ENCODE data around the gene MTA3.
A peak's percentile ranks its signal among the peaks of the same experiment; 100 is the strongest.

The MTA3 gene

DNA sequence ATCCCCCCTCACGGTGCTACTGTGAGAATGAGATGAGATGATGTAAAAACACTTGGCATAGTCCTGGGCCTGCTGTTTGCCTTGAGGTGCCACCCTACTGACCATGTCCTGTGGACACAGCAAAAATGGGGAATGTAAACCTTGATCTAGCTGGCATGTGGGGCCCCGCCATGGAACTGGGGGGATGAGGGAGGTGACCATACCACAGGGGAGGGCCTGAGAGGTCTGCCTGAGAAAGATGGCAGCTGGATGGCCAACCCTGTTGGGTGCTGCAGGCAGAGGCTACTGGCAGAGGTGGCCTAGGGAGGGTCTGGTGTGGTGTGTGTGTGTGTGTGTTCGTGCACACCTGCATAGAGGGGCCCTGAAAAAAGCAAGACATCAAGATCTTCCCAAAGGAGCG is 223.2 kb downstream of the MTA3 start:
- no peak for DNase-seq

DNA sequence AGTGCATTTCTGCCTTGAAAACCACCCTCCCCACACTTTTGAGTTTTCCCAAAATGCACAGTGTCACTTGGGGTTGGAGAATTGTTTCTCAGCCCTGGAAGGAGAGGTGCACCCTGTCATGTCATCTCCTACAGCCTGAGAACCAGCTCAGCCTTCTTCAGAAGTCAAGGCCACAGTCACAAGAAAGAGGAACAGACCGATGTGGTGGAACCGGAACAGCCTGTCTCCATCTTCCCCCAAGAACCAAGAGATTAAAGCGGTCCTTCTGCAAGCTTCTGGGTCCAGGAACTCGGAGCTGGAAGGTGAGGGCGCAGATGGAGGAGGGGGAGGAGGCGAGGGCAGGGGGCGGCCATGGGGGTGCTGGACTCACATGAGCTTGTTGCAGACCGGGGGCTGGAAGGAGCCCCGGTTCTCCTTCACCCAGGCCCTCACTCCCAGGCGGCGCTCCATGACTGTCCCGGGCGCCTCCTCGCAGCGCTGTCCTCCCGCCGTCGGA is 223.7 kb downstream of the MTA3 start:
- peak; percentile 36 for DNase-seq

DNA sequence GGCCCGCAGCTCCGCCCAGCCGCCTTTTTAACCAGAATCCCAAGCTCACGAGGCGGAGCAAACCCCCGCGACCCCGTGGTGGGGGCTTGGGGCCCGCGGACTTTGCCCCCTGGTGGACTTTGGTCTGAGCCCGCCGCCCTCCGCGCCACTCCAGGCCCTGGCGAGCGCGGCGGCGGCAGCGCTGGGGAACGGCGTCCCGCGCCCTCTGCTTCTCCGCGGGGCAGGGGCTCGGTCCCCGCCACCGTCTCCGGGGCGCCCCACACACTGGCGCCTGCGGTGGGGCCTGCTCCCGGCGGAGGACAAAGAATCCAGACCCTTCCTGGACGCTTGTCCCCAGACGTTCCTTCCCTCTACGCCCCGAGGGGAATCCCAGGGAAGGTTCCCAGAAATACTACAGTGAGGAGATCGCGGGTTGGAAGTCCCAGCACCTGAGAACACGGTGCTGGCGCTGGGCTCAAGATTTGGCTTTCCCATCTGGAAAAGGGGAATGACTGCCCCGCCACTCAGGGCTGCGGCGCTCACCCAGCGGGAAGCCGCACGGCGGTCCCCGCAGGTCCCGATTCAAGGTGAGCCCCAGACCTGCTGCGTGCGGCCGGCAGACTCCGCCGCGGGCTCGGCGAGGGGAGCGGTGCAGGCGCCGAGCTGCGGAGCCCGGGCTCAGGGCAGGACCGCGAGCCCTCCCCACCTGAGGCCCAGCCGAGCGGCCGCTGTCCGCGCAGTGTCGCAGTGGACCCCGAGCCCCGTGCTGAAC is 224.3 kb downstream of the MTA3 start, which contains the start of gene HAAO:
TSS of gene HAAO (minus strand) at position 1 of the 751 bp plus-strand sequence. CDS start 47 bp downstream, outside the sequence.
- peak; percentile 45 for DNase-seq

DNA sequence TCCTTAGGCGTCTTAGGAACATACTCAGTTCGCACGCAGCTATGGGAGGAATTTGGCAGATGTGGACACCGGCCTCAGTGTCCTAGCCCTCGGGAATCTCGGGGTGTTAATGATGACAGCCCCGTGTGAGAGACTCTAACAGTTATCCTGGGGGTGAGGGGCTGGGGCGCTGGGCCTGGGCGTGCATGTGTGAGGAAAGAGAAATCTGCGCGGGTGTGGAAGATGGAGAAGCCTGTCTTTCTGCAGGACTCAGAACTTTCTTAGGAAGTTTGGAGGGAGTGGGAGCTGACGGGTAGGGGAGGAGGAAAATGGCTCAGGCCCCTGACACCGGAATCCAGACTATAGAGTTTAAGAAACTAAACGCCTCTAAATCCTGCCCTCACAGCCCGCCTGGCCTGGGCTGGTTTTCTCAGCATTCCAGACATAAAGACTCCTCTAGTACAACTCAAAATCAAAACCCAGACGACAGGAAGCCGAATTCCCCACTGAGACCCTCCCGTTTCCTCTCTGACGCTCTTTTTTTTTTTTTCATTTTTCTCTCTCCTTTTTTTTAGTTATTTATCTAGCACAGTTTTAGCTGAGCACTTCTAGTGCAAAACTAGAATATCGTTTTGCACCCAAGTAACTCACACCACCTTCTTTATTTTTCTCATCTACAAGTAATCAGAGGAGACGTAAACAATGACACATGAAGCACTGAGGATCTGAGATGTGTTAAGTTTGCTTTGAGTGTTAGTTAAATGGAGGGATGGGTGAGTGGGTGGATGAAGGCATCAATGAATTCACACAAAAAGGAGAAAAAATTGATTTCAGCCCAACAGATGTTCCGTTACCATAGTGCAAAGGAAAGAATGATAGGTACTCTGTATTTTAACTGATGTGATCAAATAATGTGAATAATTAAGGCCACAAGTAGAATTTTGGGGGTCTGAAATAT is 225.2 kb downstream of the MTA3 start:
- DNase-seq: no peak

DNA sequence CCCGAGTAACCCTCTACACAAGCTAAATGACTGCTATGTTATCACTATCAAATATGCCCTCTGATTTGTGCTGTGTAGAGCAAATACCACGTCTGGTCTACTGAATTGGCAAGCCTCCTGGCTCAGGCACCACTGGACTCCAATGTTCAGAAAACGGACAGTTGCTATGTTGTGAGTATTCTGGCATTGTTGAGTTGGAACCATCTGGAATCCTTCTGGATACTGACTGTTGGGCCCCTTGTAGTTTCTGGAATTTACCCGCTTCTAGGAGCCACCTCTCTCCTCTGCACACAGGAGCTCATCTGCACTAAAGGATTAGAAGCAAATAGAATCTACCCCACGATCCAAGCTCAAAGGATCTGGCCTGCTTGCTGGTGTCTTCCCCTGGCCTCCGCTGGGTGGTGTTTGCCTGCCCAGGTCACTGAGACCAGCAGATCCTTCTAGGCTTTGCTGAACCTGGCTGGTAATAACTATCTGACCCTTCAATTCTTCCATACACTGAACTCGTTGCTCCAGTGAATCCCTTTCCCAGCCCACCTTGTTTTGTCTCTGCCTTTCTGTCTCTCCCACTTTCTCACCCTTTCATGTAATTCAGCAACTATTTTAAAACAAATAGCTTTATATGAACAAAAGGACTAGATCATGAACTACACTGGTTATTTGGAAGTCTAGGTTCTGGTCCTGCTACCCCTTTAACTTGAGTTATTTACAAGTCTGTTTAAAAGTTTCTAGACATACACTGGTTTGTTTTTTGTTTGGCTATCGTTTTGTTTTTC is 226.0 kb downstream of the MTA3 start:
- peak; percentile 63 for DNase-seq

DNA sequence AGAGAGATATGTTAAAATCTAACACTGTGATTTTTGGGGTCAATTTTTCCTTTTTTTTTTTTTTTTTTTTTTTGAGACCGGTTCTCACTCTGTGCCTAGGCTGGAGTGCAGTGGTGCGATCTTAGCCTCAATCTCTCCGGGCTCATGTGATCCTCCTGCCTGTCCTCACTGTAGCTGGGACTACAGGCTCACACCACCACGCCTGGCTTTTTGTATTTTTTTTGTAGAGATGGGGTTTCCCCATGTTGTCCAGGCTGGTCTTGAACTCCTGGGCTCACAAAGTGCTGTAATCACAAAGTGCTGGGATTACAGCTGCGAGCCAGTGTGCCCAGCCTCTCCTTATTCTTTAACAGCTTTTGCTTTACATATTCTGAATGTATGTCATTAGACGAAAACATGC is 226.8 kb downstream of the MTA3 start:
- DNase-seq: no peak

DNA sequence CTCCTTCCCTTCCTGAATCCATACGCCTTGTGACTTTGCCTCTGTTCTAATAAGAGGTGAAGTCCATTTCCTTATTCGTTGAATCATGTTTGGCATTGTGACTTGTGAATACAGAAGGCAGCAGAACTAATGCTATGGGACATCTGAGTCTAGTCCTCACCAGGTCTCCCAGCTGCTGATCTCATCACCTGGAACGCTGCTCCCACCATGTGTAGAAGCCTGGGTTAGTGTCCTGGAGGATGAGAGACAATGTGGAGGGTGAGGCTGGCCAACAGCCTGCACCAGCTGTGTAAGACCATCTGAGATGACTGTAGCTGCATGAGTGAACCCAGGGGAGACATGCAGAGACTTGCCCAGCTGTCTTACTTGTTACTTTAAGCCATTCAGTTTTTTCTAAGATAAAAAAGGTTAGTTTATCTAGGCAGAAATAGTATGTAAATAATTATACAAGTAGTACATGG is 227.4 kb downstream of the MTA3 start:
- no peak for DNase-seq

DNA sequence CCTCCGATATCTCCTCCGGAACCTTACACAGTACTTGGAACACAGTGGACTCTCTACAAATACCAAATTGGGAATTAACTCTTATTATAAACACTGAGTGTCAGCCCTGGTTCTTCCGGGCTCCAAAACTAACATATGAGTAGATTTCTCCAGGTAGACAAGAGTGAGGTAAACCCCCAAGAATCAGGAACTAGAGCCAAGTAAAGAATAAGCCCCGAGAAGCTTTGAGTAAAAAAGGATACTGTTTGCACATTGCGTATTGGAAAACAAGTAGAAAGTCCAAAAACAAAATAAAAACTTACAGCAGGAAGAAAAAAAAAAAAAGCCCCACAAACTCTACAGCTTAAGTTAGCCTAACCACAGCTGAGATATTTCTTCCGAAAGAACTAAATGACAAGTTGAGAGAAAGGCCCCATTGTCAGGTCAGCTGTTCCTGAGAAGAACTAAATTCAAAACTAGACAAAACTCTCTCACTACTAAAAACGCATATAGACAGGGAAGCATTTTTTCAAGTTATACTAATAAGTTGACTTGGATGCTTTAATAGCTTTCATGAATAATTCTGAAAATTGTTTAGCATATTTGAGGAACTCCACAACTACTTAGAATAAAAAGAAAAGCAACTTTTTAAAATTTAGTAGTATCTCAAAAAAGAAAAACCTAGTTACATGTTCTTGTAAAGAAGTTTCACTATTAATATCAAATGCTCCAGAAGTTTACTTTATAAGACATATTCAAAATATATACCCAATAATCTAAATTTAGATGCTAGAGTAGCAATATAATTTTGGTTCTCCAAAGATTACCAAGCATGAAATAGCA is 228.2 kb downstream of the MTA3 start:
- no peak for DNase-seq

DNA sequence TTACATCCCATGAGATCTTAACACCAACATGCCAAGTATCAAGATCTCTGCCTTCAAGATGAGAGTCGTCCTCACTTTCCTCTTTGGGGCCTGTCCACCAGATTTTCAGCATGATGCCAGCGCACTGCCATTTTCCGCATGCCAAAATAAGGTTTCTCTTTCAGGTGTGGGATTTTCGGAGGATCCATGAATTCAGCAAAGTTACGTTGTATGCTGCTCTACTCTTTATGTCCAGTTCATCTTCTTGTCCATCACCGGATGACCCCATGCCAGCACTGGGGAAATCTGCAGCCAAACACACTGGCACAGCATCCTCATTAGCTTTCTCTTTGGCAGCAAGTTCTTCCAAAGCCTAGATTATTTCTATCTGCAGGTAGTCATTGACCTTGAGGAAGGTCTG is 228.8 kb downstream of the MTA3 start:
- no peak for DNase-seq

DNA sequence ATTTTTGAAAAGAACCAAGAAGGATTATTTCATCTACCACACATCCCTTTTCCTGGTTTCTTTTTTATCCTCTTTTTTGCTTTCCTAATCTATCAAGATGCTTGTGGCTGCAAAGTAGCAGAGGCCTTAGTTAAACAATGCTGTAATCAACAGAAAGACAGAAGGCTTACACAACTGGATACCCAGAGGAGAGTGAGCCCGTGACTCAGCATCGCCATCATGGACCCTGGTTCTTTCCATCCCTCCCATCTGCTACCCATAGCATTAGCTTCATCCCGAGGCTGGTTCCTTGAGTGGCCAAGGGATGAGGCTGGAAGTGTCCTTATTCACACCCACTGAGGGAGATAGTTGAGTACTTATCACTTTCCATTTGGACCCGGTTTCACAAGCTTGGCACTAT is 231.4 kb downstream of the MTA3 start:
- no peak for DNase-seq

DNA sequence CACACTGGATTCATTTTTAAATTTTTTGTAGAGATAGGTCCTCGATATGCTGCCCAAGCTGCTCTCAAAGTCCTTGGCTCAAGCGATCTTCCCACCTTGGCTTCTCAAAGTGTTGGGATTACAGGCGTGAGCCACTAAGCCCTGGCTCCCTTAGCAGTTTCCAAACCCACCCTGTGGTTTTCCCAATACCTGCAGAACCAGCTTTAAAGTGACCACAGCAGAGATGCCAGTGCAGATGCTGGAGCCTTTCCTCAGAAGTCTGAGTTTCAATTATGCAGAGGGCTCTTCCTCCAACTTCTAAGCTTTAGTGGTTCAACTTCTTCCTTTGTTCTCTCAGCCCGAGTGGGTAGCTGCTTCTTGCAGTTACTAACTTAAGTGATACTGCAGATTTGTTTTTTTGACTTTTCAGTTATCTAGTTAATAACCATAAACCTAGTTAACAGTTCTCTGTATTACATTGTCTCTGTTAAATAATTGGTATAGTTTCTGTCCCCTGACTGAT is 232.1 kb downstream of the MTA3 start:
- DNase-seq: no peak

DNA sequence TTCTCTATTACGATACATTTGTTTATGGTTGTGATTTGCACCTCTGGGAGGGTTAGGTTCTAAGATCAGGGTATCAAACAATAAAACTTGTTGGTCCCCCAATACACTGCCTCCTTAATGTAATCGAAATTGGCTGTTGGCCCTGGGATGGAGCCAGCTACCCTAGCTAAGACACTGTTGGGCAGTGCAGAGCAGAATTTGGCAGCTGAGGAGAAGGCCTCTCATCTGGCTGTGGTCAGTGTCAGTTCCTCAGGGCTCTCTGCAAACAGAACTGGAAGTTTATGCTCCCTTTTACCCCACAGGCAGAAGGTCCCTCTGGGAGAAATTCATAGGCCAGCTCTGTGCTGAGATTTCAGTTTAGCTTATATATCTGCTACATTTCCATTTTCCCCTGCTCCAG is 232.5 kb downstream of the MTA3 start:
- DNase-seq: no peak

DNA sequence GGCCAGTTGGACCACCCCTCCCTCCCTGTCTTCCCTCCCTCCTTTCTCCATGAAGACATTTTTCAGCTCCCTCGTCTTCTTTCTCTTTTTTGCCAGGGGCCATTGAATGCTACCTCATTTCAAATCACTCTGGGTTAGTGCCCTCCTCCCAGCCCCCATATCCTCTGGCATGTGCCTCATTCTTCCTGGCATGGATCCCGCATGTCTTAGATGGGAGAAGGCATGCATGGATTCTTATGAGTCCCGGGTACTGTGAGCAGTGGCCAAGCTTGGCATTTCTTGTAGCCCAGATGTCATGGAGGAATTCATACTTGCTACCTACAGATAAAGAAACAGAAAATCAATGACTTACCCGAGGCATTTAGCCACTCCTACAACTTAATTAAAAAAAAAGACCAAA is 232.9 kb downstream of the MTA3 start:
- no peak for DNase-seq

DNA sequence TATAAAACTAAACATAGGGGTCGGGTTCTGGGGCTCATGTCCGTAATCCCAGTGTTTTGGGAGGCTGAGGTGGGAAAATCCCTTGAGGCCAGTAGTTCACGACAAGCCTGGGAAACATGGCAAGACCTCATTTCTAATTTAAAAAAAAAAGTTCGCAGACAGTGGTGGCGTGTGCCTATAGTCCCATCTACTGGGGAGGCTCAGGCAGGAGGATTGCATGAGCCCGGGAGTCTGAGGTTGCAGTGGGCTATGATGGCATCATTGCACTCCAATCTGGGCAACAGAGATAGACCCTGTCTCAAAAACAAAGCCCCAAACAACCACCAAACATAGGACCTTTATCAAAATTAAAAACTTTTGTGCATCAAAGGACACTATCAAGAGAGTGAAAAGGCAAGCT is 233.7 kb downstream of the MTA3 start:
- DNase-seq: no peak

DNA sequence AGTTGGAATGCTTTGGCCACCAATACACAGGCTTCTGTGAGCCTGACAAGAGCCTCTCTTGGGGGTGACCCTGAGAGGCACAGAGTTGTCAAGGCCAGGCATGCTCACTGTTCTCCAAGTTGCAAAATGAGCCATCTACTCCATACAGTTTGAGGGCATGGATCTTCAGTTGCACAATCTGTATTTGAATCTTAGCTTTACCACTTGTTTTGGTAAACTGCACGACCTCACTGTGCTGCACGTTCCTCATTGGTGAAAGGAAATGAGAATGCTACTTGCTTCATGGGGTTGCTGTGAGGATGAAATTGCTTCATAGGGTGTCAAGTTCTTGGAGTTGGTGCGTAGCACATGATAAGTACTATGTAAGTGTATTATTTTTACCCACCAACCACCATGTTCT is 235.9 kb downstream of the MTA3 start:
- no peak for DNase-seq

DNA sequence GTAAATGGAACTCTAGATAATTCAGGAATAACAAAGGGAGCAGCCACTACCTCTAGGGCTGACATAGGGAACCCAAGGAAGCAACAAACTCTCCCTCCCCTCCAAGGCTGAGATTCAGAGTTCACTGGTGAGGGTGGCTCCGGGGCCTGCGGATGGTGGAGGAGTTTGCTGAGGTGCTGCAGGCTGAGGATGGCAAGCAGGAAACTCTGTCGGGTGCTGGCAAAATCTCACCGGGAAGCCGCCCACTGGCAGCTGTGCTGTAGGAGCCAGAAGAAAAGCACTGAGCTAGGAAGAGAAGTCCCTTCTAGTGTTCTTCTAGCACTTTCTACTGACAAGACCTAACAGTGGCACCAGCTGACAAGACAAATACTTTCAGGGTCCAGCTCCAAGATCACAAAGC is 236.5 kb downstream of the MTA3 start:
- no peak for DNase-seq
